ENCODE data around the gene ERCC2.

DNA sequence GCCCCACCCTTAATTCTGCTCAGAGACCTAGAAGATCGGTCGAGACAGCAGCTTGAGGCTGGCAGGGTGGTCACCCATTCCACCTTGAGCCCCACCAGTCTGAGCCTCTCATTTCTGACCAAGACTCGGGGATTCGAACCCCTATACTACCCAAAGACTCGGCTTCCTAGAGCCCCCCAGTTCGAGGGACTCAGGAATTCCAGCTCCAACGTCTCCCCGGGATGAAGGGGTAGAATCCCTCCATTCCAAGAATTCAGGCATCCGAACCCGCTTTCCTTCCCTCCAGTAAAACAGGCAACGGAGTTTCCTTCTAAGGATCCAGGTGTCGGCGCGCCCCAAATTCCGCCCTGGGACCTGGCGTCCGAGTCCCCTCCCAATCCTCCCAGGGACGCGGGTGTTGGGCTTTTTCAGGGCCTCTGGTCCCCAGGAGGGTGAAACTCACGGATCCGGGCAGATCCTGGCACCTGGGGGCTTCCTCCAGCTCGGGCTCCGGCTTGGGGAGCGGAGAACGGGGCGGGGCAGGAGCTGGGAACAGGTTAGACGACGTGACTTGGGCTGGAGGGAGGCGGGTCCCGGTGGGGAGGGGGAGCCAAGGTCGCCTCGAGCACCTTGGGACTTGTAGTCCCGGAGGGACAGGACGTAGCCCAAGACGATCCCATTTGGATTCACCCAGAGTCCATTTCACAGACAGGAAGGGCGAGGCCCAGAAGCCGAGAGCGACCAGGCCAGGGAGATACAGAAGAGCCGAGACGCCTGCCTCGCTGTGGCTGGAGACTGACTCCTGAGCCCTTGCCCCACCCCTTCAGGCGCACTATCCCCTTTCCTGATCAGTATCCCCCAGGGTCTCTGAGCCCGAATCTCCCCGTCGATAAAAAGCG is 34.4 kb upstream of the ERCC2 start, which contains the start of gene PPP1R13L:
- peak; percentile 93 for TF ChIP-seq POLR2A (IDR thresholded peaks at IDR 0.05)
- TF ChIP-seq, protein P1, sequence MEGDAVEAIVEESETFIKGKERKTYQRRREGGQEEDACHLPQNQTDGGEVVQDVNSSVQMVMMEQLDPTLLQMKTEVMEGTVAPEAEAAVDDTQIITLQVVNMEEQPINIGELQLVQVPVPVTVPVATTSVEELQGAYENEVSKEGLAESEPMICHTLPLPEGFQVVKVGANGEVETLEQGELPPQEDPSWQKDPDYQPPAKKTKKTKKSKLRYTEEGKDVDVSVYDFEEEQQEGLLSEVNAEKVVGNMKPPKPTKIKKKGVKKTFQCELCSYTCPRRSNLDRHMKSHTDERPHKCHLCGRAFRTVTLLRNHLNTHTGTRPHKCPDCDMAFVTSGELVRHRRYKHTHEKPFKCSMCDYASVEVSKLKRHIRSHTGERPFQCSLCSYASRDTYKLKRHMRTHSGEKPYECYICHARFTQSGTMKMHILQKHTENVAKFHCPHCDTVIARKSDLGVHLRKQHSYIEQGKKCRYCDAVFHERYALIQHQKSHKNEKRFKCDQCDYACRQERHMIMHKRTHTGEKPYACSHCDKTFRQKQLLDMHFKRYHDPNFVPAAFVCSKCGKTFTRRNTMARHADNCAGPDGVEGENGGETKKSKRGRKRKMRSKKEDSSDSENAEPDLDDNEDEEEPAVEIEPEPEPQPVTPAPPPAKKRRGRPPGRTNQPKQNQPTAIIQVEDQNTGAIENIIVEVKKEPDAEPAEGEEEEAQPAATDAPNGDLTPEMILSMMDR (IDR thresholded peaks at IDR 0.05): no peak
